GM10248 (cell line): ENCODE results near the gene STX16.

Experiments used
- CTCF ChIA-PET: fragments of 300-600 bp; sonication (Branson Sonifier 250); formaldehyde crosslinking; extraction: SDS; loops from one replicate; lab custom pipeline; 2021; ENCODE audit warnings: antibody characterized with exemption; lab: Yijun Ruan, JAX
- POLR2A ChIA-PET: fragments of 350-650 bp; sonication (Branson Sonifier 250); formaldehyde crosslinking; extraction: SDS; loops from one replicate; lab custom pipeline; 2020; ENCODE audit warnings: antibody characterized with exemption; lab: Yijun Ruan, JAX
- DNase-seq: peaks from one replicate; pipeline ENCODE4 v3.0.0; 2012; ENCODE audit errors: extremely low spot score
- TF ChIP-seq, protein P1 (sequence below): IDR thresholded peaks from 2 replicates; pipeline ENCODE4 v1.5.1; 2012; ENCODE audit warnings: mild to moderate bottlenecking, low read depth; ENCODE audit errors: extremely low read depth, missing control alignments, control extremely low read depth

Gene STX16

GRCh38 chr20:58606184-58606583 lies 44.9 kb upstream of the STX16 start:
- CTCF ChIA-PET, result no interaction called here
- DNase-seq, result no peak
- POLR2A ChIA-PET, result no interaction called here
- TF ChIP-seq, protein P1, sequence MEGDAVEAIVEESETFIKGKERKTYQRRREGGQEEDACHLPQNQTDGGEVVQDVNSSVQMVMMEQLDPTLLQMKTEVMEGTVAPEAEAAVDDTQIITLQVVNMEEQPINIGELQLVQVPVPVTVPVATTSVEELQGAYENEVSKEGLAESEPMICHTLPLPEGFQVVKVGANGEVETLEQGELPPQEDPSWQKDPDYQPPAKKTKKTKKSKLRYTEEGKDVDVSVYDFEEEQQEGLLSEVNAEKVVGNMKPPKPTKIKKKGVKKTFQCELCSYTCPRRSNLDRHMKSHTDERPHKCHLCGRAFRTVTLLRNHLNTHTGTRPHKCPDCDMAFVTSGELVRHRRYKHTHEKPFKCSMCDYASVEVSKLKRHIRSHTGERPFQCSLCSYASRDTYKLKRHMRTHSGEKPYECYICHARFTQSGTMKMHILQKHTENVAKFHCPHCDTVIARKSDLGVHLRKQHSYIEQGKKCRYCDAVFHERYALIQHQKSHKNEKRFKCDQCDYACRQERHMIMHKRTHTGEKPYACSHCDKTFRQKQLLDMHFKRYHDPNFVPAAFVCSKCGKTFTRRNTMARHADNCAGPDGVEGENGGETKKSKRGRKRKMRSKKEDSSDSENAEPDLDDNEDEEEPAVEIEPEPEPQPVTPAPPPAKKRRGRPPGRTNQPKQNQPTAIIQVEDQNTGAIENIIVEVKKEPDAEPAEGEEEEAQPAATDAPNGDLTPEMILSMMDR, result no peak

GRCh38 chr20:58608096-58608840 lies 42.8 kb upstream of the STX16 start:
- TF ChIP-seq, protein P1, result no peak
- no peak for DNase-seq
- ChIA-PET CTCF (interaction anchor here (2.2 kb wide), 1 partner anchor 14 kb away, joined by 5 read pairs; no protein-coding TSS in a partner anchor), POLR2A (no interaction called here)

DNA sequence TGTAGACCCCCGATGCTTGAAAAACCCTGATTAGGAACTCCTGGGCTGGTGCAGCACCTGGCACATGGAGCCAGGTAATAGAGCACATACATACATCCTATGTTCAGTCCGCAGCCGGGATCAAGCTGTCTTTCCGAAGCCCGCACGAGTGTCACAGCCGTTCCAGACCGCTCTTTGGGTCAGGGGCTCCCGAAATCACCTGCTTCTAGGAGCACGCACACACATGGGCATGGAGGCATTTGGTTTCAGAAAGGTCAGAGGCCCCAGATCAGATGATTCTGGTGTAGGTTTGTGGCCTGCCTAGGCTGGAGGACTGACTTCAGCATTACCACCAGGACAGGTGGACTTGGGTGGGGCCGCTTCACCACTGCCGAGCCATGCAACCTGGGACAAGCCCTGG lies 42.1 kb upstream of the STX16 start:
- ChIA-PET CTCF (interaction anchor here (1.2 to 2.2 kb wide), 2 partner anchors 13 to 14 kb away, joined by 3 to 5 read pairs; no protein-coding TSS in a partner anchor), POLR2A (no interaction called here)
- TF ChIP-seq, protein P1, result no peak
- no peak for DNase-seq

- no peak for DNase-seq
- TF ChIP-seq, protein P1, result no peak
- ChIA-PET CTCF (interaction anchor here (1.2 kb wide), 1 partner anchor 15 kb away, joined by 3 read pairs; no protein-coding TSS in a partner anchor), POLR2A (no interaction called here)
These were observed 40.8 kb upstream of the STX16 start for GRCh38 chr20:58610071-58610800.

DNA sequence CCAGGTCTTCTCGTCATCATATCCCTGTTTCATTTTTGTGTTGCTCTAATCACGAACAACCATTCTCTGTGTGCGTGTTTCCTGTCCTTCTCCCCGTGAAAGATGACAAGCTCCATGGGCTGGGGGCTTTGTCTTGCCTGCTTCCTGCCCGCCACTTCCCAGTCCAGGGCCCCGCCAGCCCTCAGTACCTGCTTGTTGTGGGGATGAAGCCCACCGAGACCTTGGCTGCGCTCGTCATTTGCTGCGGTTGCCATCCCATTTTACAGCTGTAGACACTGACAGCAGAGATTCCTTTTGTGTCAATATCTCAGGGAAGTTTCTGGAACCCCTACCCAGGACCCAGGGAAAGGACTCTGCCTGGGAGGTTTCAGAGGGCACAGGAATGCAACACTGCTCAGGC lies 40.3 kb upstream of the STX16 start:
- TF ChIP-seq, protein P1, result no peak
- ChIA-PET CTCF (no interaction called here), POLR2A (no interaction called here)
- no peak for DNase-seq

DNA sequence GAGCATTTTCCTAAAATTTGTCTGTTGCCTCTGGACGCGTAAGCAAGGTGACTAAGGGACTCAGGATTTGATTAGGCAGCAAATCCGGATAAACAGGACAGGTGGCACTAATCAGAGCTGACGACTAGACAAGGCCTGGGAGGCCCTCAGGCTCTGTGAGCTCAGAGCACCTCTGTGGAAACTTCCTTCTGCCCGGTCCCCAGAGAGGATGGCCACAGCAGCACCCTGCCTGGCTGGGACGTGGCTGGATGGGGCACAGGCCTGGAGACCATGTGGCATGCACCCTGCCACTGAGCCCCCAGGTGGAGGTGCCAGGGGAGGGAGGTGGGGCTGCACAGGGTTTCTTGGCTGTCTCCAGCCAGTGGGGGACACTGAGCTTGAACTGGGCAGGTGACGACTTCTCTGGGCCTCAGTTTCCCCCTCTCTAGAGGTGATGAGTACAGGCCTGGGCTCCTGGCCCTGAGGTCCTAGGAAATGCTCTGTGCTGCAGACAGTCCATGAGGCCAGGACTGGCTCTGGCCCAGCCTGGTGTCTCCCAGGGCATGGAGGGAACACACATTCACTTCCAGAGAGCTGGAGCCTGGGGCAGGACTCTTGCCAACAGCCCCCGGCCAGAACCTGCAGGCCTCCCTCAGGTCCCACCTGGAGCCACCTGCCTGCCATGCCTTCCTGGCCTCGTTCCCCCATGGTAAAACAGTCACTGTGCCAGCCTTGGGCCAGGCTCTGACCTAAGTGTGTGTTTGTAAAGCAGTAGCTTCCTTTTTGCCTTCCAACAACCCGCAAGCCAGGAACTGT lies 39.6 kb upstream of the STX16 start:
- TF ChIP-seq, protein P1, result no peak
- no peak for DNase-seq
- ChIA-PET POLR2A (no interaction called here), CTCF (interaction anchor here (0.9 kb wide), 1 partner anchor 45 kb away, joined by 3 read pairs; no protein-coding TSS in a partner anchor)
